Measurements from ENCODE around the gene KCNH1.

KCNH1 gene

DNA sequence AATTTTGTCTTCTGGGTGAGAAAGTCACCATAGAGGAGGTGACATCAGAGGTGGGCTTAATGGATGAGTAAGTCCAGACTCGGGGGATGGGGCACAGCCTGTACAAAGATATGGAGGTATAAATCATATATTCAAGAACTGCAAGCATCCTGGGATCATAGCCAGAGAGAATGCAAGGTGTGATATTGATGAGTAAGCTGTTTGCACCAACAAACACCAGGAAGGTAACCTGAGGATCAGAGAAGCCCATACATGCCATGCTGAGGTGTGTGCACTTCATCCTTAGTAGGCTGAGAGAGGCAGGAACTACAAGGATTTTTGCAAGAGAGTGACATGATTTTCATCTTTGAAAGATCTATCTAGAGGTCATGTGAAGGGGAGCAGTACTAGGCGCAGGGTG, 498.8 kb downstream of the KCNH1 start:
- no peak for DNase-seq (ENCODE audit: low read depth)

DNA sequence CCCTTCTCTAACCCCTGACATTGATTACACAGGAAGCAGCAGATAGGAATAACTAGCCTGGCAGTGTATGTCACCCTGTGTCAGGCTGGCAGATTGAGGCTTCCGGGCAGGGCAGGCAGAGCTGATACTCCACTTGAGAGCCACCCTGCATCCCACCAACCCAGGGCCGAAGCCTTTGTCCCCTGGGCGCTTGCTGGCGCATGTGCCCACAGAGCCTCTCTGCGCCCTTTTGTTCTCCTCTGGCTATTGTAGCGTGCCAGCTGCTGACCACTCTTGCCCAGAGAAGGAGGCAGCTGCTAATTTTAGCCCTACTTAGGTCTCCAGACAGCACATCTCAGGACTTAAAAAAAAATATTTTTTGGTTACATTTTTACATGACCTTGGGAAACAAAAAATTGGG, 500.3 kb downstream of the KCNH1 start:
- DNase-seq (ENCODE audit: low read depth): no peak

DNA sequence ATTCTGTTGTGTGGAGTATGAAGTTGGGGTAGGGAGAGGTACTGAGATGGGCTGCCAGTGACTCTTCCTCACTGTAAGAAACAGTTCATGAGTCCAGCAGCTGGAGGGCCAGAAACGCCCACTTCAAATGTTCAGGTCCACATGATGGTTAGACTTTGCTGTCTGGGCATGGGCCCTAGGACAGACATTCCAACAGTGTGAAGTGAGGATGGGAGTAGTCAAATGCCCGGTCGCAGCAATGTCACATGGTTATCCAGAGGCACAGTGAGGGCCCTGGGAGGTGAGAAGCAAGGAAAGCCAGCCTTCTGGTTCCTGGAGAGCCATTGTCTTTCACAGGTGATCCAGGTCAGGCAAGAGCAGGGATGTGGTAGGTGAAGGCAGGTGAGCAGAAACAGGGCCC, 500.8 kb downstream of the KCNH1 start:
- no peak for DNase-seq (ENCODE audit: low read depth)

DNA sequence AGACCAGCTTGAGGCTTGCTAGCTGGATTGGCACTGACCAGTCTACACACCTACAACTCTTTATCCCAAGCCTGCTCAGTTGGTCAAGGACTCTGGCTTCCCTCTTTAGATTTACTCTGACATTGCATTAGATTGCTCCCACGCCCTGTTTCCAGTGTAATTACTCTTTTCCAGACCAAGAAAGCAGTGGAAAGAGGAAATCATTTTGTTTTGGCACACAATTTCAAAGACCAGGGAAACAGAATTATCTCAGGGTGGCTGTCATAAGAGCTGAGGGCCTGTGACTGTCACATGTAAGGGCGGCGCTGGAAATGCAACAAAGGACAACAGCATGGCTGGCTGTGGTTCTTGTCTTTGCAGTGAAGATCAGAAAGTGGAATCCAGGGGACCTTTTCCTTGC, 502.5 kb downstream of the KCNH1 start:
- no peak for DNase-seq (ENCODE audit: low read depth)

DNA sequence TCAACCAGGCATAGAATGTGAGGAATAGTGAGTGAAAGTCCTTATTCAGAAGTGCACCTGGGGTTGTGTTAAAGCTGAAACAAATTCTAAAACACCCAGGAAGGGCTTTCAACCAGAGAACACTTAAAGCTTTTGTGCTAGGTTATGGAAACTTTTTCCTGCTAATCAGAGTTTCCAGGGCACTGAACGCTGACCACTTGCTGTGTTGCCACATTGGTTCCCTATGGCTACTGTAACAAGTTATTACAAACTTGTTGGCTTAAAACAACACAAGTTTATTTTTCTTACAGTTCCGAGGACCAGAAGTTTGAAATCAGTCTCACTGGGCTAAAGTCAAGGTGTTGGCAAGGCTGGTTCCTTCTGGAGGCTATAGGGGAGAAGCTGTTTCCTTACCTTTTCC, 504.7 kb downstream of the KCNH1 start:
- DNase-seq (ENCODE audit: low read depth): no peak

DNA sequence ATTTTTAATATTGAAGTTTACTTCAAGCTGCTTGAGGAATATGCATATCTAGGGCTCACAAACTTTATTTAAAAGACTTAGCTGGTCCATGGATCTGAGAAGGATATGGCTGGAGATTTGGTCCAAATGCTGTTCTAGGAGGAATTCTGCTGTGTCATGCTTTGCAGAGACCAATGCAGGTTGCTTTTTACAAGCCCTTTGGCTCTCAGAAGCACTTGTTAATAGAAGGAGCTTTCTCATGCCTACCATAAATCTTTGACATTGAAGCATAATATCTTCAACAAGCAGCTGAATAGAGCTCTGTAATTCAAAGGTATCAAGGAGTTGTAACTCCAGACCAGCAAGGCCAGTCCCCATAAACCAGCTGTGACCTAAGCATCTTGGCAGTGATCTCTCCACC, 506.2 kb downstream of the KCNH1 start:
- no peak for DNase-seq (ENCODE audit: low read depth)

Data from activated gamma-delta T cell treated with anti-CD3 and anti-CD28 coated beads, Interleukin-2, amount 50 U/mL, for 16 hours (primary cell).